Testis (tissue), 3 donors: ENCODE measurements around the gene ANXA1. TPM values are rescaled to one million over a fixed set of nuclear protein-coding genes. Genes with fewer than 3 reads are reported as not detected.

ENCODE experiments used
- DNase-seq: peaks from one replicate; pipeline ENCODE4 v3.0.0-alpha.2; 2019
- H3K27ac ChIP-seq, 2 donors: fragments of 200-600 bp; sonication (generic); one replicate each; pipeline ENCODE4 v1.5.1; 2019
- H3K27me3 ChIP-seq: fragments of 200-600 bp; sonication (generic); one replicate; pipeline ENCODE4 v1.5.1; 2019
- H3K36me3 ChIP-seq: fragments of 200-600 bp; sonication (generic); one replicate; pipeline ENCODE4 v1.5.1; 2017; ENCODE audit warnings: low read depth; ENCODE audit errors: missing control alignments
- H3K4me1 ChIP-seq: fragments of 200-600 bp; sonication (generic); one replicate; pipeline ENCODE4 v1.5.1; 2019
- H3K4me3 ChIP-seq, 2 donors: fragments of 200-600 bp; sonication (generic); one replicate each; pipeline ENCODE4 v1.5.1; 2017 to 2019
- H3K9me3 ChIP-seq: fragments of 200-600 bp; sonication (generic); one replicate; pipeline ENCODE4 v1.5.1; 2017
- POLR2A ChIP-seq: fragments of 450-650 bp; IDR thresholded peaks from one replicate; pipeline ENCODE4 v1.6.1; 2017; ENCODE audit warnings: antibody characterized with exemption, mild to moderate bottlenecking, moderate library complexity
- WGBS, 2 donors: methylation state at CpG; one replicate each; pipeline ENCODE4 v1.1.5; 2018; 5-methylcytosine and 5-hydroxymethylcytosine counted together
- intact Hi-C: fragments of 100-400 bp; cut with DNase I; formaldehyde crosslinking; loops from one replicate; pipeline ENCODE4 v1.15.1; 2023; ENCODE audit warnings: low total_unique reads
- polyA plus RNA-seq: library from polyadenylated mRNA; stranded (reverse); fragments of 350-450 nt; fragmentation: Illumina TruSeq; extraction: RNeasy Lipid Tissue Mini Kit (QIAGEN cat#74804); gene quantifications from one replicate; pipeline ENCODE4 v1.2.3, GENCODE V29; 2014; ENCODE audit warnings: low read depth, low replicate concordance; ENCODE audit not compliant: insufficient read depth
- total RNA-seq, 2 donors: library from RNA; depleted of rRNA; stranded (reverse); fragments of >200 nt; gene quantifications; one replicate each; pipeline ENCODE4 v1.2.3, GENCODE V29; 2016
- TF ChIP-seq, protein P1 (sequence below), 3 experiments: fragments of 450-650 bp in 2 of 3; fragments of 200-600 bp in 1 of 3; sonication (generic) in 1 of 3; IDR thresholded peaks; one replicate each; pipeline ENCODE4 v1.5.1; 2016 to 2019; ENCODE audit warnings: antibody characterized with exemption in 3 of 3, mild to moderate bottlenecking in 2 of 3, moderate library complexity in 1 of 3

ANXA1 gene
- total and polyA plus RNA-seq, 3 donors from 2014 or later, result 12.1 to 49.6 (median 13.4) TPM

GRCh38 chr9:73168298-73168934, 16.8 kb downstream of the ANXA1 start:
- Histone ChIP-seq H3K9me3 (no peaks in the 10 kb centered on the region), H3K4me1 (no peaks in the 10 kb centered on the region), H3K27ac (no peak overlapping the region), H3K27me3 (no peaks in the 10 kb centered on the region), H3K36me3 (no peaks in the 10 kb centered on the region), H3K4me3 (no peak overlapping the region)
- TF ChIP-seq, protein P1, sequence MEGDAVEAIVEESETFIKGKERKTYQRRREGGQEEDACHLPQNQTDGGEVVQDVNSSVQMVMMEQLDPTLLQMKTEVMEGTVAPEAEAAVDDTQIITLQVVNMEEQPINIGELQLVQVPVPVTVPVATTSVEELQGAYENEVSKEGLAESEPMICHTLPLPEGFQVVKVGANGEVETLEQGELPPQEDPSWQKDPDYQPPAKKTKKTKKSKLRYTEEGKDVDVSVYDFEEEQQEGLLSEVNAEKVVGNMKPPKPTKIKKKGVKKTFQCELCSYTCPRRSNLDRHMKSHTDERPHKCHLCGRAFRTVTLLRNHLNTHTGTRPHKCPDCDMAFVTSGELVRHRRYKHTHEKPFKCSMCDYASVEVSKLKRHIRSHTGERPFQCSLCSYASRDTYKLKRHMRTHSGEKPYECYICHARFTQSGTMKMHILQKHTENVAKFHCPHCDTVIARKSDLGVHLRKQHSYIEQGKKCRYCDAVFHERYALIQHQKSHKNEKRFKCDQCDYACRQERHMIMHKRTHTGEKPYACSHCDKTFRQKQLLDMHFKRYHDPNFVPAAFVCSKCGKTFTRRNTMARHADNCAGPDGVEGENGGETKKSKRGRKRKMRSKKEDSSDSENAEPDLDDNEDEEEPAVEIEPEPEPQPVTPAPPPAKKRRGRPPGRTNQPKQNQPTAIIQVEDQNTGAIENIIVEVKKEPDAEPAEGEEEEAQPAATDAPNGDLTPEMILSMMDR (IDR thresholded peaks at IDR 0.05), result no peak
- no peak for TF ChIP-seq POLR2A
- 82 to 96% methylated on average over 5 of the region's 5 CpGs for WGBS, 2 donors
- DNase-seq, result no peak
- intact Hi-C loops, result no loop called here

- no peak overlapping the region for H3K4me3 ChIP-seq
- intact Hi-C loops, result no loop called here
- no peaks in the 10 kb centered on the region for H3K9me3 ChIP-seq
- H3K36me3 ChIP-seq, result no peaks in the 10 kb centered on the region
- H3K27me3 ChIP-seq, result no peaks in the 10 kb centered on the region
- DNase-seq, result no peak
- WGBS, 2 donors, result 94 to 96% methylated on average over 3 of the region's 3 CpGs
- TF ChIP-seq POLR2A, result no peak
- TF ChIP-seq, protein P1 (IDR thresholded peaks at IDR 0.05), result no peak
- no peaks in the 10 kb centered on the region for H3K4me1 ChIP-seq
- H3K27ac ChIP-seq, result no peak overlapping the region
Observed at GRCh38 chr9:73170185-73170957, 18.7 kb downstream of the ANXA1 start.

DNA sequence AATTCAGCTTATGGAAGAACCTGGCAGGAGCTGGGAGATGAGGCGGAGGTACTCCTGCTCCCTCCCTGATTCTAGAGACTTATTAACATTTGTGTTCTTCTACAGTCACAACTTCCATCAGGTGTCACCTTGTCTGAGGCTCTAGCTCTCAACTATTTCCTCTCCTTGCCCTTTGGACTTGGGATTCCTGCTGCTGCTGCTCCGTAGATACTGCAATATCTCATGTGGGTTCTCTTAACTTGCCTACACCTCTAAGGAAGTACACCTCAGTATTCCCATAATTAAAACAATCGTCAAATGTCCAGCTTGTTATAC, 21.2 kb downstream of the ANXA1 start:
- DNase-seq, result no peak
- Histone ChIP-seq H3K27me3 (no peaks in the 10 kb centered on the region), H3K36me3 (no peaks in the 10 kb centered on the region), H3K4me3 (no peak overlapping the region), H3K4me1 (no peaks in the 10 kb centered on the region), H3K9me3 (no peaks in the 10 kb centered on the region), H3K27ac (no peak overlapping the region)
- TF ChIP-seq, protein P1 (IDR thresholded peaks at IDR 0.05), result no peak
- TF ChIP-seq POLR2A, result no peak
- WGBS, 2 donors, result 75 to 80% methylated on average over 3 of the region's 3 CpGs
- intact Hi-C loops, result no loop called here

DNA sequence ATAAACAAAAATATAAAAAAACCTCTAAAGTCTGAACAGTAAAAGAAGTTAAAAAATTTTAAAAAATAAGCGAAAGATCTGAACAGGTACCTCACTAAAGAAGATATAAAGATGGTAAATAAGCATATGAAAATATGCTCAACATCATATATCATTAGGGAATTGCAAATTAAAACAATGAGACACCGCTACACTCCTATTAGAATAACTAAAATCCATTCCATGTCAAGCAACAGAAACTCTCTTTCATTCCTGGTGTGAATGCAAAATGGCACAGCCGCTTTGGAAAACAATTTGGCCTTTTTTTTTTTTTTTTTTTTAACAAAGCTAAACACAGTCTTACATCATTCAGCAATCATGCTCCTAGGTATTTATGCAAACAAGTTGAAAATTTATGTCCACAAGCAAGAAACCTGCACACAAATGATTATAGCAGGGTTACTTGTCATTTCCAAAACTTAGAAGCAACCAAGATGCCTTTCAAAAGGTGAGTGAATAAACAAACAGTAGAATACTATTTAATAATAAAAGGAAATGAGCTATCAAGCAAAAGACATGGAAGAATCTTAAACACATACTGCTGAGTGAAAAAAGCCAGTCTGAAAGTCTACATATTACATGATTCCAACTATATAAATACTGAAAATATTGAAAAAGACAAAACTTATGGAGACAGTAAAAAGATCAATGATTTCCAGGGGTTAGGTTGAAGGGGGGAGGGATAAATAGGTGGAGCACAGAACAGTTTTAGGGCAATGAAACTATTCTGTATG, 22.1 kb downstream of the ANXA1 start:
- no peaks in the 10 kb centered on the region for H3K36me3 ChIP-seq
- H3K27ac ChIP-seq, result no peak overlapping the region
- H3K4me1 ChIP-seq, result no peaks in the 10 kb centered on the region
- intact Hi-C loops, result no loop called here
- H3K4me3 ChIP-seq, result no peak overlapping the region
- TF ChIP-seq, protein P1 (IDR thresholded peaks at IDR 0.05), result no peak
- no peaks in the 10 kb centered on the region for H3K27me3 ChIP-seq
- no peak for DNase-seq
- WGBS, 2 donors, result 96 to 98% methylated on average over 3 of the region's 3 CpGs
- H3K9me3 ChIP-seq, result no peaks in the 10 kb centered on the region
